Calu3 (cell line): ENCODE results near the gene TIGIT. TPM values are rescaled to one million over a fixed set of nuclear protein-coding genes. Genes with fewer than 3 reads are reported as not detected.

ENCODE experiments used
- BruUV-seq: library from RNA; stranded (reverse); fragments of 400-500 nt; replicated peaks from 2 replicates; lab custom pipeline; 2021; lab: Mats Ljungman, UMichigan
- CTCF ChIA-PET: fragments of 300-600 bp; sonication (Branson Sonifier 250); formaldehyde crosslinking; loops from one replicate; lab custom pipeline; 2022; ENCODE audit warnings: antibody characterized with exemption; lab: Charles Lee
- DNase-seq: peaks from one replicate; pipeline ENCODE4 v3.0.0; 2022
- H3K27ac Mint-ChIP-seq: one replicate; pipeline ENCODE4 v1.8.0; 2022; ENCODE audit warnings: mixed read lengths; ENCODE audit not compliant: unreplicated experiment
- H3K27me3 Mint-ChIP-seq: one replicate; pipeline ENCODE4 v1.8.0; 2022; ENCODE audit warnings: mixed read lengths; ENCODE audit not compliant: unreplicated experiment
- H3K36me3 Mint-ChIP-seq: one replicate; pipeline ENCODE4 v1.8.0; 2022; ENCODE audit warnings: mild to moderate bottlenecking, moderate library complexity, mixed read lengths; ENCODE audit not compliant: insufficient read depth, unreplicated experiment
- H3K4me1 Mint-ChIP-seq: one replicate; pipeline ENCODE4 v1.8.0; 2022; ENCODE audit warnings: mild to moderate bottlenecking, low read depth, mixed read lengths; ENCODE audit not compliant: unreplicated experiment
- H3K4me3 Mint-ChIP-seq: one replicate; pipeline ENCODE4 v1.8.0; 2022; ENCODE audit warnings: mild to moderate bottlenecking, low read depth, moderate library complexity, mixed read lengths; ENCODE audit not compliant: unreplicated experiment
- H3K9me3 Mint-ChIP-seq: one replicate; pipeline ENCODE4 v1.8.0; 2022; ENCODE audit warnings: low read depth, mixed read lengths; ENCODE audit not compliant: unreplicated experiment
- intact Hi-C: fragments of 100-400 bp; cut with micrococcal nuclease; formaldehyde crosslinking; loops from one replicate; pipeline ENCODE4 v1.10.0; 2022; ENCODE audit not compliant: unreplicated experiment
- total RNA-seq: library from RNA; stranded (reverse); gene quantifications from 2 replicates; pipeline ENCODE4 v1.2.3, GENCODE V29; 2022
- TF ChIP-seq, protein P1 (sequence below): fragments of 200-600 bp; IDR thresholded peaks from one replicate; pipeline ENCODE4 v1.8.0; 2022; ENCODE audit warnings: antibody characterized with exemption; ENCODE audit not compliant: unreplicated experiment

The TIGIT gene
- total RNA-seq, 1 experiment from 2014 or later = not detected

DNA sequence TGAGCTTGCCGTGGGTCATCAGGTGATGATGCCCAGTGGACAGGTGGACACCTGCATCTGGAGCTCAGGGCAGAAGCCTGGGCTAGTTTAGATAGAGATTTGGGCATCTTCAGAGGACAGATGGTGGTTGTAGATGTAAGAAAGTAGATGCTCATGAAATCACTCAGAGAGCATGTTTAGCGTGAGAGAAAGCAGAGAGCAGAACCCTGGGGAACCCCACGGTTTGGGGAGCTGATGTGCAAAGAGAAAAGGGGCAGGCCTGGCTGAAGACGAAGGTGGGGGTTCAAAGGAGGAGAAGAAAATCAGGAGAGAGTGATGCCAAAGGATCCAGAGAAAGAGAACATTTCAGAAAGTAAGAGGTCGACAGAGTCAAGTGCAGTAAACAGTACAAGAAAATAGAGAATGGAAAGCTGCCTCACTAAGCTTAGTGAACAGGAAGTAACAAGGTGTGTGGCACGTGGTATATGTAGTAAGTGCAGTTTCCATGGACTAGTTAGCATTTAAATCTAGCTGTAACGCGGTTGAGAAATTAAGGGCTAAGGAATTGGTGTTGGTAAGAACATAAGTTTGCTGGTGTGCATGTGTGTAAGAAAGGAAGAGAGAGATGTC, 13.5 kb downstream of the TIGIT start:
- intact Hi-C loops = no loop called here
- CTCF ChIA-PET = interaction anchor here (0.5 to 0.6 kb wide), 2 partner anchors 257 to 1359 kb away, joined by 4 to 5 read pairs; no protein-coding TSS in a partner anchor
- TF ChIP-seq, protein P1, sequence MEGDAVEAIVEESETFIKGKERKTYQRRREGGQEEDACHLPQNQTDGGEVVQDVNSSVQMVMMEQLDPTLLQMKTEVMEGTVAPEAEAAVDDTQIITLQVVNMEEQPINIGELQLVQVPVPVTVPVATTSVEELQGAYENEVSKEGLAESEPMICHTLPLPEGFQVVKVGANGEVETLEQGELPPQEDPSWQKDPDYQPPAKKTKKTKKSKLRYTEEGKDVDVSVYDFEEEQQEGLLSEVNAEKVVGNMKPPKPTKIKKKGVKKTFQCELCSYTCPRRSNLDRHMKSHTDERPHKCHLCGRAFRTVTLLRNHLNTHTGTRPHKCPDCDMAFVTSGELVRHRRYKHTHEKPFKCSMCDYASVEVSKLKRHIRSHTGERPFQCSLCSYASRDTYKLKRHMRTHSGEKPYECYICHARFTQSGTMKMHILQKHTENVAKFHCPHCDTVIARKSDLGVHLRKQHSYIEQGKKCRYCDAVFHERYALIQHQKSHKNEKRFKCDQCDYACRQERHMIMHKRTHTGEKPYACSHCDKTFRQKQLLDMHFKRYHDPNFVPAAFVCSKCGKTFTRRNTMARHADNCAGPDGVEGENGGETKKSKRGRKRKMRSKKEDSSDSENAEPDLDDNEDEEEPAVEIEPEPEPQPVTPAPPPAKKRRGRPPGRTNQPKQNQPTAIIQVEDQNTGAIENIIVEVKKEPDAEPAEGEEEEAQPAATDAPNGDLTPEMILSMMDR = no peak
- peaks cover 46% of the 10 kb centered on the region for H3K27me3 Mint-ChIP-seq
- no peaks in the 10 kb centered on the region for H3K36me3 Mint-ChIP-seq
- BruUV-seq = no TSS peak
- H3K27ac Mint-ChIP-seq = no peak overlapping the region
- no peaks in the 10 kb centered on the region for H3K4me1 Mint-ChIP-seq
- H3K4me3 Mint-ChIP-seq = no peak overlapping the region
- no peak for DNase-seq
- H3K9me3 Mint-ChIP-seq = no peaks in the 10 kb centered on the region

DNA sequence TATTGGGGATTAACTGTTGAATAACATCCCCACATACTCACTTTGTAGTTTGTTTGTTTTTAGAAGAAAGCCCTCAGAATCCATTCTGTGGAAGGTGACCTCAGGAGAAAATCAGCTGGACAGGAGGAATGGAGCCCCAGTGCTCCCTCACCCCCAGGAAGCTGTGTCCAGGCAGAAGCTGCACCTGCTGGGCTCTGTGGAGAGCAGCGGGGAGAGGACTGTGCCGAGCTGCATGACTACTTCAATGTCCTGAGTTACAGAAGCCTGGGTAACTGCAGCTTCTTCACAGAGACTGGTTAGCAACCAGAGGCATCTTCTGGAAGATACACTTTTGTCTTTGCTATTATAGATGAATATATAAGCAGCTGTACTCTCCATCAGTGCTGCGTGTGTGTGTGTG, 14.0 kb downstream of the TIGIT start:
- CTCF ChIA-PET = no interaction called here

DNA sequence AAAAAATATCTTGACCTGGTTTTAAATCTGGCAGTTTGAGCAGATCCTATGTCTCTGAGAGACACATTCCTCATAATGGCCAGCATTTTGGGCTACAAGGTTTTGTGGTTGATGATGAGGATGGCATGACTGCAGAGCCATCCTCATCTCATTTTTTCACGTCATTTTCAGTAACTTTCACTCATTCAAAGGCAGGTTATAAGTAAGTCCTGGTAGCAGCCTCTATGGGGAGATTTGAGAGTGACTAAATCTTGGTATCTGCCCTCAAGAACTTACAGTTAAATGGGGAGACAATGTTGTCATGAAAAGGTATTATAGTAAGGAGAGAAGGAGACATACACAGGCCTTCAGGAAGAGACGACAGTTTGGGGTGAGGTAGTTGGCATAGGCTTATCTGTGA, 14.5 kb downstream of the TIGIT start:
- no peaks in the 10 kb centered on the region for H3K9me3 Mint-ChIP-seq
- intact Hi-C loops = no loop called here
- TF ChIP-seq, protein P1 = no peak
- no peaks in the 10 kb centered on the region for H3K36me3 Mint-ChIP-seq
- H3K4me1 Mint-ChIP-seq = no peaks in the 10 kb centered on the region
- BruUV-seq = no TSS peak
- H3K27ac Mint-ChIP-seq = no peak overlapping the region
- CTCF ChIA-PET = no interaction called here
- no peak for DNase-seq
- peaks cover 42% of the 10 kb centered on the region for H3K27me3 Mint-ChIP-seq
- H3K4me3 Mint-ChIP-seq = no peak overlapping the region

More for the DNA sequence above, 14.0 kb downstream of the TIGIT start:
- Mint-ChIP-seq H3K36me3 (no peaks in the 10 kb centered on the region), H3K27ac (no peak overlapping the region), H3K27me3 (peaks cover 42% of the 10 kb centered on the region), H3K9me3 (no peaks in the 10 kb centered on the region), H3K4me3 (no peak overlapping the region), H3K4me1 (no peaks in the 10 kb centered on the region)
- no TSS peak for BruUV-seq
- no peak for DNase-seq
- intact Hi-C loops = no loop called here
- TF ChIP-seq, protein P1 = no peak

DNA sequence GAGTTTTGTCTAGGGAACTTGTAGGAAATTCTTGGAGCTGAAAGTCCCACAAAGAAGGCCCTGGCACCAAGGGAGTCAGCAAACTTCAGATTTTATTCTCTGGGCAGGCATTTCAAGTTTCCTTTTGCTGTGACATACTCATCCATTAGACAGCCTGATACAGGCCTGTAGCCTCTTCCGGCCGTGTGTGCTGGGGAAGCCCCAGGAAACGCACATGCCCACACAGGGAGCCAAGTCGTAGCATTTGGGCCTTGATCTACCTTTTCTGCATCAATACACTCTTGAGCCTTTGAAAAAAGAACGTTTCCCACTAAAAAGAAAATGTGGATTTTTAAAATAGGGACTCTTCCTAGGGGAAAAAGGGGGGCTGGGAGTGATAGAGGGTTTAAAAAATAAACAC, 15.0 kb downstream of the TIGIT start:
- BruUV-seq = no TSS peak
- Mint-ChIP-seq H3K36me3 (no peaks in the 10 kb centered on the region), H3K9me3 (no peaks in the 10 kb centered on the region), H3K27ac (no peak overlapping the region), H3K4me3 (no peak overlapping the region), H3K4me1 (no peaks in the 10 kb centered on the region), H3K27me3 (peaks cover 42% of the 10 kb centered on the region)
- TF ChIP-seq, protein P1 = no peak
- CTCF ChIA-PET = no interaction called here
- intact Hi-C loops = no loop called here
- DNase-seq = no peak
